ENCODE measurements around the gene FBXO24.

The FBXO24 gene

GRCh38 chr7:100620804-100621203 lies 34.7 kb downstream of the FBXO24 start:
- H3K27ac ChIP-seq, result no peak overlapping the region
- TF ChIP-seq ZFX (IDR thresholded peaks at IDR 0.05; ENCODE audit: borderline replicate concordance) (no peak), CTCF (IDR thresholded peaks at IDR 0.05) (no peak)

- TF ChIP-seq ZFX (IDR thresholded peaks at IDR 0.05; ENCODE audit: borderline replicate concordance) (no peak), CTCF (IDR thresholded peaks at IDR 0.05) (no peak)
- H3K27ac ChIP-seq, result no peak overlapping the region
Measured at GRCh38 chr7:100621554-100621953, 35.4 kb downstream of the FBXO24 start.

GRCh38 chr7:100623951-100624824 lies 38.1 kb downstream of the FBXO24 start:
- TF ChIP-seq ZFX (IDR thresholded peaks at IDR 0.05; ENCODE audit: borderline replicate concordance) (no peak), CTCF (IDR thresholded peaks at IDR 0.05) (no peak)
- no peak overlapping the region for H3K27ac ChIP-seq

- no peak for TF ChIP-seq ZFX (IDR thresholded peaks at IDR 0.05; ENCODE audit: borderline replicate concordance)
- no peak for TF ChIP-seq CTCF (IDR thresholded peaks at IDR 0.05)
- peak overlapping the region; percentile 77; the same call in 1 of the 2 replicates for H3K27ac ChIP-seq
Measured at GRCh38 chr7:100626055-100626454, 39.9 kb downstream of the FBXO24 start.

GRCh38 chr7:100626530-100627237 lies 40.6 kb downstream of the FBXO24 start:
- peak overlapping the region; percentile 77 for H3K27ac ChIP-seq
- TF ChIP-seq ZFX (IDR thresholded peaks at IDR 0.05; ENCODE audit: borderline replicate concordance) (no peak), CTCF (IDR thresholded peaks at IDR 0.05) (no peak)

GRCh38 chr7:100627238-100627549 lies 41.1 kb downstream of the FBXO24 start:
- no peak for TF ChIP-seq CTCF (IDR thresholded peaks at IDR 0.05)
- TF ChIP-seq ZFX (IDR thresholded peaks at IDR 0.05; ENCODE audit: borderline replicate concordance), result no peak
- H3K27ac ChIP-seq, result peak overlapping the region; percentile 77

Data from 22Rv1 (cell line).